CD4-positive, CD25-positive, alpha-beta regulatory T cell (primary cell): Measurements from ENCODE around the gene PLCH1. TPM values are rescaled to one million over a fixed set of nuclear protein-coding genes. Genes with fewer than 3 reads are reported as not detected.

ENCODE experiments used
- ATAC-seq, 2 donors: fragments of 150-1000 bp; cut with Tn5 transposase; one replicate each; pipeline ENCODE4 v1.10.0; 2021; ENCODE audit warnings: low read depth in 2 of 2, moderate number of reproducible peaks in 2 of 2, moderate library complexity in 1 of 2
- DNase-seq, 3 donors: peaks; one replicate each; pipeline versions ENCODE4 v3.0.0 to v3.0.0-alpha.2; 2012 to 2022; ENCODE audit warnings: mixed read lengths in 1 of 3
- H3K27ac ChIP-seq: one replicate; pipeline ENCODE4 v1.7.0; 2013; ENCODE audit warnings: mild to moderate bottlenecking, low read length; ENCODE audit not compliant: insufficient read depth, poor library complexity, severe bottlenecking
- H3K27me3 ChIP-seq: one replicate; pipeline ENCODE4 v1.7.0; 2013; ENCODE audit warnings: low read length; ENCODE audit not compliant: control insufficient read depth, insufficient read depth
- H3K36me3 ChIP-seq: one replicate; pipeline ENCODE4 v1.7.0; 2013; ENCODE audit warnings: mild to moderate bottlenecking, low read length, moderate library complexity; ENCODE audit not compliant: control insufficient read depth, insufficient read depth
- H3K4me1 ChIP-seq: 2 replicates; pipeline ENCODE4 v1.7.0; 2013; ENCODE audit warnings: mild to moderate bottlenecking, low read length; ENCODE audit not compliant: insufficient read depth, control insufficient read depth, poor library complexity, severe bottlenecking
- H3K4me3 ChIP-seq: one replicate; pipeline ENCODE4 v1.7.0; 2013; ENCODE audit warnings: low read depth, mild to moderate bottlenecking, low read length, moderate library complexity
- H3K9me3 ChIP-seq, 2 experiments: 1 replicate in 1 of 2; 2 replicates in 1 of 2; pipeline ENCODE4 v1.7.0; 2013; ENCODE audit warnings: low read length in 2 of 2, mild to moderate bottlenecking in 1 of 2, moderate library complexity in 1 of 2; ENCODE audit not compliant: control insufficient read depth in 2 of 2
- H3K27ac Mint-ChIP-seq, 3 donors: one replicate each; pipeline ENCODE4 v1.8.0; 2020 to 2022; ENCODE audit warnings: mild to moderate bottlenecking in 3 of 3, mixed read lengths in 3 of 3, moderate library complexity in 2 of 3
- H3K27me3 Mint-ChIP-seq: one replicate; pipeline ENCODE4 v1.8.0; 2022; ENCODE audit warnings: mild to moderate bottlenecking, mixed read lengths
- H3K36me3 Mint-ChIP-seq: one replicate; pipeline ENCODE4 v1.8.0; 2020; ENCODE audit warnings: mixed read lengths
- H3K4me1 Mint-ChIP-seq, 4 donors: one replicate each; pipeline ENCODE4 v1.8.0; 2020 to 2022; ENCODE audit warnings: mixed read lengths in 4 of 4, mild to moderate bottlenecking in 1 of 4
- H3K4me3 Mint-ChIP-seq, 4 donors: one replicate each; pipeline ENCODE4 v1.8.0; 2020 to 2022; ENCODE audit warnings: mild to moderate bottlenecking in 4 of 4, mixed read lengths in 4 of 4, moderate library complexity in 3 of 4
- H3K9me3 Mint-ChIP-seq, 7 donors: one replicate each; pipeline ENCODE4 v1.8.0; 2020 to 2022; ENCODE audit warnings: mixed read lengths in 7 of 7, mild to moderate bottlenecking in 3 of 7, moderate library complexity in 2 of 7
- polyA plus RNA-seq, 4 donors: library from polyadenylated mRNA; unstranded; fragments of 300-500 nt; fragmentation: Illumina TruSeq; gene quantifications; one replicate each; pipeline ENCODE4 v1.2.3, GENCODE V29; 2021
- total RNA-seq: library from RNA; stranded (reverse); gene quantifications from one replicate; pipeline ENCODE4 v1.2.3, GENCODE V29; 2022

PLCH1 gene
- total and polyA plus RNA-seq, 5 donors from 2014 or later = 0.05 to 0.12 TPM; not detected in 3

DNA sequence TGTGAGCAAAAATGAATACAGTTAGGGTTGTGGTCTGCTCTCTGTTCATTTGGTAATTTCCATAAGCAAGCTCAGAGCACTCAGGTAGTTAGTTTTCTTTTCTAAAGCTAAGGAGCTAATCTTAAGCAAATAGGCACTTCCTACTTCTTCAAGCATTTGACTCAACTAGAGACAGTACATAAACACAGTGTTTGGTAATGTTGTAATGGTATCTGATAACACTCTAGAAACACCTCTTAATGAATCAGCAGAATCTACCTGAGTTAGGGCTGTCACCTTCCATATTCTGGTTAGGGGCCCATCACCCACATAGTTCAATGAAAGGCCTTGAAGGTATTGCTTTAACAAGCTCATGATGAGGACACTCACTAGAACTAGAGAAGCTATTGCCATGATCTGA, 83.1 kb downstream of the PLCH1 start:
- DNase-seq = no peak
- Histone ChIP-seq H3K27me3 (no peaks in the 10 kb centered on the region), H3K9me3 (no peaks in the 10 kb centered on the region), H3K4me3 (no peak overlapping the region), H3K36me3 (no peaks in the 10 kb centered on the region), H3K4me1 (no peaks in the 10 kb centered on the region), H3K27ac (no peak overlapping the region)
- no peaks in the 10 kb centered on the region for H3K9me3 Mint-ChIP-seq
- no peak for ATAC-seq
- H3K27ac Mint-ChIP-seq = no peak overlapping the region
- H3K27me3 Mint-ChIP-seq = no peaks in the 10 kb centered on the region
- H3K36me3 Mint-ChIP-seq = no peaks in the 10 kb centered on the region
- no peaks in the 10 kb centered on the region for H3K4me1 Mint-ChIP-seq
- no peak overlapping the region for H3K4me3 Mint-ChIP-seq

- no peak for ATAC-seq
These were observed 83.8 kb downstream of the PLCH1 start for GRCh38 chr3:155661042-155661441.

GRCh38 chr3:155658671-155659261, 86.1 kb downstream of the PLCH1 start:
- H3K4me3 ChIP-seq = no peak overlapping the region
- Mint-ChIP-seq H3K27ac (no peak overlapping the region), H3K4me1 (no peaks in the 10 kb centered on the region), H3K36me3 (no peaks in the 10 kb centered on the region), H3K27me3 (no peaks in the 10 kb centered on the region), H3K4me3 (no peak overlapping the region), H3K9me3 (no peaks in the 10 kb centered on the region)
- H3K36me3 ChIP-seq = no peaks in the 10 kb centered on the region
- H3K27ac ChIP-seq = no peak overlapping the region
- no peaks in the 10 kb centered on the region for H3K4me1 ChIP-seq
- DNase-seq (no peak), ATAC-seq (no peak)
- no peaks in the 10 kb centered on the region for H3K27me3 ChIP-seq
- H3K9me3 ChIP-seq = no peaks in the 10 kb centered on the region

More at GRCh38 chr3:155661042-155661441, 83.8 kb downstream of the PLCH1 start:
- no peaks in the 10 kb centered on the region for H3K9me3 Mint-ChIP-seq
- H3K4me3 Mint-ChIP-seq = no peak overlapping the region
- H3K27me3 ChIP-seq = no peaks in the 10 kb centered on the region
- no peak for DNase-seq
- no peak overlapping the region for H3K27ac ChIP-seq
- no peaks in the 10 kb centered on the region for H3K4me1 Mint-ChIP-seq
- no peak overlapping the region for H3K27ac Mint-ChIP-seq
- no peaks in the 10 kb centered on the region for H3K4me1 ChIP-seq
- H3K27me3 Mint-ChIP-seq = no peaks in the 10 kb centered on the region
- no peaks in the 10 kb centered on the region for H3K36me3 ChIP-seq
- no peaks in the 10 kb centered on the region for H3K9me3 ChIP-seq
- H3K36me3 Mint-ChIP-seq = no peaks in the 10 kb centered on the region
- no peak overlapping the region for H3K4me3 ChIP-seq

GRCh38 chr3:155658006-155658405, 86.9 kb downstream of the PLCH1 start:
- ATAC-seq = no peak
- no peaks in the 10 kb centered on the region for H3K27me3 Mint-ChIP-seq
- H3K4me3 ChIP-seq = no peak overlapping the region

GRCh38 chr3:155657161-155657560, 87.7 kb downstream of the PLCH1 start:
- no peaks in the 10 kb centered on the region for H3K27me3 ChIP-seq

More at GRCh38 chr3:155658006-155658405, 86.9 kb downstream of the PLCH1 start:
- Mint-ChIP-seq H3K9me3 (no peaks in the 10 kb centered on the region), H3K36me3 (no peaks in the 10 kb centered on the region), H3K4me1 (no peaks in the 10 kb centered on the region), H3K27ac (no peak overlapping the region), H3K4me3 (no peak overlapping the region)
- Histone ChIP-seq H3K27ac (no peak overlapping the region), H3K36me3 (no peaks in the 10 kb centered on the region), H3K27me3 (no peaks in the 10 kb centered on the region), H3K9me3 (no peaks in the 10 kb centered on the region), H3K4me1 (no peaks in the 10 kb centered on the region)
- no peak for DNase-seq

GRCh38 chr3:155656466-155656865, 88.4 kb downstream of the PLCH1 start:
- DNase-seq (no peak), ATAC-seq (no peak)
- Mint-ChIP-seq H3K27ac (no peak overlapping the region), H3K36me3 (no peaks in the 10 kb centered on the region), H3K27me3 (no peaks in the 10 kb centered on the region), H3K4me1 (no peaks in the 10 kb centered on the region), H3K4me3 (no peak overlapping the region), H3K9me3 (no peaks in the 10 kb centered on the region)
- Histone ChIP-seq H3K36me3 (no peaks in the 10 kb centered on the region), H3K4me3 (no peak overlapping the region), H3K27me3 (no peaks in the 10 kb centered on the region), H3K27ac (no peak overlapping the region), H3K4me1 (no peaks in the 10 kb centered on the region), H3K9me3 (no peaks in the 10 kb centered on the region)

More at GRCh38 chr3:155657161-155657560, 87.7 kb downstream of the PLCH1 start:
- Mint-ChIP-seq H3K9me3 (no peaks in the 10 kb centered on the region), H3K36me3 (no peaks in the 10 kb centered on the region), H3K4me1 (no peaks in the 10 kb centered on the region), H3K27me3 (no peaks in the 10 kb centered on the region), H3K4me3 (no peak overlapping the region), H3K27ac (no peak overlapping the region)
- Histone ChIP-seq H3K9me3 (no peaks in the 10 kb centered on the region), H3K36me3 (no peaks in the 10 kb centered on the region), H3K27ac (no peak overlapping the region), H3K4me3 (no peak overlapping the region), H3K4me1 (no peaks in the 10 kb centered on the region)
- DNase-seq = no peak
- ATAC-seq = no peak

DNA sequence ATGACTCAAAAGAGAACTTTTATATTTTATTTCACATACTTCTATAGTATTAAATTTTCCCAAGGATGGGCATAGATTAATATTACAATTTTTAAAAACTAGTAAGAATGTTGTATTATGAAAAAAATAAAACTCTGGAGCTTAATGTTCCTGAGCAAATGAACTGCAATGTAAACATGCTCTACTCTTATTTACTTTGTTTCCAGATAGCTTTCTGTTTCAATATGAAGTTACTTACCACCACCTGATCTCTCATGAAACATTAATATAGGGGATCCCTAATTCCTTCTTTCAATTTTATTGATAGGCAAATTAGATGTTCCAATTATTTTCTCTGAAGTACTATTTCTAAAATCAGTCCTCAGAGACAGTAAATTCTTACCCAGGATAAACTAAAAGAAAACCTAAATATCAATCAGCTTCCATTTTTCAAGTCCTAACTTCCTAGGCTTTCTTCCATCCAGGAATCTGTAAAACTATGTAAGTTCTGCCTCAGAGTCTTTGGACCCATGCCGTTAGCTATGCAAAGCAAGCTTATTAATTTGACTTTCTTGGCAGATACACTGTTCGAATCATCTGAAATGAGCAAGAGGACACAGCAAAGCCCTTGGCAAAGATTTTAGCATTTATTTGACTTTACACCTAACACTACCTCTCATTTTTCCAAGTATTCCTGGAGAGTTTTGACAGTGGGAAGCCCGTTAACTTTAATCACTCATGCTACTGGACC, 93.2 kb downstream of the PLCH1 start:
- no peaks in the 10 kb centered on the region for H3K36me3 Mint-ChIP-seq
- no peak overlapping the region for H3K27ac Mint-ChIP-seq
- H3K36me3 ChIP-seq = no peaks in the 10 kb centered on the region
- no peak for DNase-seq
- H3K4me3 Mint-ChIP-seq = no peak overlapping the region
- H3K4me1 ChIP-seq = no peaks in the 10 kb centered on the region
- H3K27me3 Mint-ChIP-seq = no peaks in the 10 kb centered on the region
- no peaks in the 10 kb centered on the region for H3K4me1 Mint-ChIP-seq
- no peak overlapping the region for H3K27ac ChIP-seq
- ATAC-seq = no peak
- H3K9me3 ChIP-seq = no peaks in the 10 kb centered on the region
- no peaks in the 10 kb centered on the region for H3K27me3 ChIP-seq
- H3K4me3 ChIP-seq = no peak overlapping the region
- no peaks in the 10 kb centered on the region for H3K9me3 Mint-ChIP-seq
